Stimulated activated CD4-positive, alpha-beta T cell treated with anti-CD3 and anti-CD28 coated beads, Interleukin-2, amount 100 ng/mL, for 24 hours (primary cell): Measurements from ENCODE around the gene ADAMTS2.

Experiments
- DNase-seq, 2 donors: peaks; one replicate each; pipeline ENCODE4 v3.0.0-alpha.2; 2020

Gene ADAMTS2

GRCh38 chr5:179191506-179192184 lies 153.6 kb downstream of the ADAMTS2 start:
- DNase-seq: no peak

DNA sequence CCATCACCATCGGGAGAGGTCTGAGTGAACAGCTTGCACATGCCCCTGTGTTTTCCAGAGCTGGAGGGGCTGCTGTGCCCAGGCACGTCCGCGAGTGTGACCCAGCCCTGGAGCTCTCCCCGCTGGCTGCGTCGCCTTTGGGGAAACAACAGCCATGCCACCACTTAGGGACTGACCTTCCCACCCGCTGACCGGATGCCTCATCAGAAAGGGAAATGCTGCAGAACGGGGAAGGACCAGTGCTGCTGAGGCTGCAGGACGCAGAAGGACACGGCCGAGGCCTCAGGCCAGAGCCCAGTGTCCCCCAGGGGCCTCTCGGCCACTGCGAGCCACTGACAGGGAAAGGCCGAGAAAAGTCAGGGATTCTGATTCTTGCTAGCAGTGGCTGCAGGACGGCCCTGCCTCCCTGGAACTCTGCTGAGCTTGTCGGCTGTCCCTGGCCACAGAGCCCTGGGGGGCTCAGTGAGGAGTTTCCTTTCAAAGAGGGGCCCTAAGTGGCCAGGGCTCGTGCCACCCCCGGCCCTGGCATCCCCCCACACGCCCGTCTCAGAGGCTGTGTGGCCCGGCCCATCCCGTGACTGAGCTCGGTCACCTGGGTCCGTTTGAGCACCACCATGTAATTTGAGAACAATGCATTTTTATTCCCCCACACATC lies 154.3 kb downstream of the ADAMTS2 start:
- DNase-seq: no peak

- DNase-seq: no peak
Measured at GRCh38 chr5:179188636-179189035, 156.6 kb downstream of the ADAMTS2 start.

- no peak for DNase-seq
Measured at GRCh38 chr5:179187681-179188575, 157.3 kb downstream of the ADAMTS2 start.

- no peak for DNase-seq
Measured at GRCh38 chr5:179187229-179187678, 158.0 kb downstream of the ADAMTS2 start.

DNA sequence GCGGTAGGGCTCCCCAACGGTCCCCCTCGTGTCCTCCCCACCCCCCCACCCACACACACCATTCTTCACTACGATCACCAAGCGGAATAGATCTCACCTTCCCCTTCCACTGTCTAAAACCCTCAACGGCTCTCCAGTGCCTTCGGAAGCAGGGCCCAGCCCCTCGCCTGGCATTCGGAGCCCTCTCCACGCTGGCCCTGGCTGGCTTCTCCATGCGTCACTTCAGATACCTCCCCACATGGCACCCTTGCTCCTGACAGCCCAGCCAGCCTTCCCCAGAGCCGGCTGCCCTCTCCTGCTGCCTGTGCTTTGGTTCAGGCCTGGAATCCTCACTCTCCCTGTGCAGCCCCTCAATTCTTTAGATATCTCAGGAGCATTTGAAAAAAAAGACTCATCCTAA lies 158.5 kb downstream of the ADAMTS2 start:
- DNase-seq: no peak

DNA sequence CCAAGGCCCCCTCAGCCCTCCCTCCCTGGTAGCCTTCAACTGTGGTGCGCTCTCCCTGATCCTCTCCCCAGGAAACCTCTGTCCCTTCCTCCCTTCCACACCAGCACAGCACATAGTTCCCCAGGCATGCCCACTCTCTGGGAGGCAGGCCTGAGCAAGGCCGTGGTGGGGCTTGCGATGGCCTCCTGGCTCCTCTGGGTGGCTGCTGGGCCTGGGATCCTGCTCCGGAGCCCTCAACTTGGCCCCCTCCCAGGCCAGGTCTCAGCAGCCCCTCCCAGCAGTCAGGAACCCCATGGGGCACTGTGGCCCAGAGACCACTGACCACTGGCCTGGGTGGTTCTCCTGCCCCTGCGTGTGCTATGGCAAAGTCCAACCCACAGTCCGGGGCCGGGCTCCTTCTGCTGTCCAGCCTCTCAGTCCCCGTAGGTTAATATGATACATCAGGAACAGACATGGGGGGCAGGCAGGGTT lies 159.3 kb downstream of the ADAMTS2 start:
- DNase-seq: no peak

DNA sequence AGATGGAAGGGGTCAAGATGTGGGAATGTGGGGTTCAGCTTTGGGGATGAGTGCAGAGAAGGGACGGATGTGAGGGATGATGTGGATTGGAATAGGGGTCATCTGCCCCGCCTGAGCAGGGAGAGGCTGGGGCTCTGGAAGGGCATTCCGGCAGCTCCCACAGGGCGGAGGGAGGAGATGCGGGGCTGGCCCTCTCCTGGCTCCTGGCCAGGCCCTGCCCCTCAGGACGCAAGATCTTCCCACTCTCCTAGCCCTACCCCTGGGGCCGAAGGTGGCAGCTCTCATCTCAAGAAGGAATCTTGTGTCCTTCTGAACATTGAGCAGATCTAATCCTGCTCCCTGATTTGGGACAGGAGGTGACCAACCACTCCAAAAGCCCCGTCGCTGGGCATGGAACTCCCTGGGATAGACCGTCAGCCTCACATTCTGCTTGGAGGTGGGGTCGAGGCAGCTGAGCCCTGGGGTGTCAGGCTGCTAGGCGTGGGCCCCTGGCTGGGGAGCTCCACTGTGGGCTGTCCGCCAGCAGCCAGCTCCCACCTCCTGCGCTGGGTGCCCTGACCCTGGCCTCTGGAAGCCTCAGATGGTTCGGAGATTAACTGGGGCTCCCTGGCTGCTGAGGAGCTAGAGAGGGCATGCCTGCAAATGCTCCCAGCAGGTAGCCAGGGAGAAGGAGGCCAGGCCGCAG lies 159.9 kb downstream of the ADAMTS2 start:
- DNase-seq: no peak

DNA sequence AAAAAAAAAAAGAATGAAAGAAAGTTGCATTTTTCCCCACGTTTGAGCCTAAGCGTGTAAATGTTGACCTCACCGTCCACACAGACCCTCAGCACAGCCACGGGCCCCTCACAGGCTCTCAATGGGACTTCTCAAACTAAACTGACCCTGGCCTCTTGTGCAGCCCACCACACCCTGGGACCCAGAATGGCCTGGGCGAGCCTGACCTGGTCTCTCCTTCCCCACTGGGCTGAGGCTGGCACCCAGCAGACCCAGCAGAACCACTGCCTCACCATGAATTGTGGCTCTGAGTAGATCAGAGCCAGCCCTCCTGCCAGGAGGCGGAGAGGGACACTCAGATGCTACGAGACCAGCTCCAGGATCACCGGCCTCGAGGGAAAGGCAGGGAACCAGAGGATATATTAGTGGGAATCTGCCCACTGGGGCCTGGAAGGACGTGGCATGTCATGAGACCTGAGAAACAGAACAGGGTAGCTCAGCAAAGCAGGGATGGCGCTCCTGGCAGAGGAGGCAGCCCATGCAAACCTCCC lies 160.7 kb downstream of the ADAMTS2 start:
- no peak for DNase-seq

DNA sequence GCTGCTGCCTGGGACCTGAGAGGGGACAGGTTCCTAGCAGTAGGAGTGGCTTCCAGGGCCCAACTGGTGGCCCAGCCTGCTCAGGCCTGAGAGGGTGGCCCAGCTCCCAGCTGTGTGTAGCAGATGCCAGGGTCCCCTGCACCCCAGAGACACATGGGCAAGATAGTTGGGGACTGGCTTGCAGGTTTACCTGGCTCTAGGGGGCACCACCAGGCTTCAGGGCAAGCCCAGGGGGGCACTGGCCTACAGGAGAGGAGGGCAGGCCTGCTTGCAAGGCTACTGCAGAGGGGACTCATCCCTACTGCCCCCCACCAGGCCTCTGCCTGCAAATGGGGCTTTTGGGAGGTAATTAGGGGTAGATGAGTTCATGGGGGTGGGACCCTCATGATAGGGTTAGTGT lies 161.8 kb downstream of the ADAMTS2 start:
- DNase-seq: no peak

- no peak for DNase-seq
Measured at GRCh38 chr5:179182601-179183000, 162.7 kb downstream of the ADAMTS2 start.

DNA sequence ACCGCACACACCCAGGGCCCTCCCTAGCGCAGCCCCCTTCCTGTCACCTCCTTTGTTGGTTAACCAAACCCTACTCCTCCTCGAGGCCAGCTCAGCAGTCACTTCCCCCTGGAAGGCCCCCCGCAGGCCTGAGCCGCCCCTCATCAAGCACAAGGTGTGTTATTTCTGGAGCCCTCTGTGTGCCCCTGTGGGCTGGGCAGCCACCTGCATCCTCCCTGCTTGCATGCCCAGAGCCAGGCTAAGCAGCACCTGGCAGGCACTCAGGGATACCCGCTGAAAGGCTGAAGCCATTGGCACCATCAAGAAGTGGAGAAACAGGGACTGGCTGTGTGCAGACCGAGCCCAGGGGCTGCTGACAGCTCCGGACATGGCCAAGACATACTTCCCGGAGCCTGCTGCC lies 163.3 kb downstream of the ADAMTS2 start:
- no peak for DNase-seq

GRCh38 chr5:179180921-179181645 lies 164.2 kb downstream of the ADAMTS2 start:
- no peak for DNase-seq

GRCh38 chr5:179180061-179180610 lies 165.1 kb downstream of the ADAMTS2 start:
- DNase-seq: no peak

GRCh38 chr5:179177711-179178575 lies 167.3 kb downstream of the ADAMTS2 start:
- DNase-seq: no peak

- no peak for DNase-seq
Measured at GRCh38 chr5:179176571-179177230, 168.6 kb downstream of the ADAMTS2 start.

- no peak for DNase-seq
Measured at GRCh38 chr5:179176166-179176565, 169.1 kb downstream of the ADAMTS2 start.

GRCh38 chr5:179171816-179172745 lies 173.2 kb downstream of the ADAMTS2 start:
- DNase-seq: no peak
